PC-3 (cell line): ENCODE results near the gene SLC4A5. TPM values are rescaled to one million over a fixed set of nuclear protein-coding genes. Genes with fewer than 3 reads are reported as not detected.

ENCODE experiments used
- ATAC-seq: fragments of 200-7000 bp; cut with Tn5 transposase; 2 replicates; pipeline ENCODE4 v1.9.1; 2020; ENCODE audit warnings: mild to moderate bottlenecking, moderate library complexity
- BruUV-seq: library from RNA; stranded (reverse); fragments of 400-500 nt; replicated peaks from 2 replicates; lab custom pipeline; 2021; lab: Mats Ljungman, UMichigan
- CTCF ChIA-PET: fragments of 300-600 bp; sonication (Branson Sonifier 250); formaldehyde crosslinking; loops from one replicate; lab custom pipeline; 2022; ENCODE audit warnings: antibody characterized with exemption; lab: Charles Lee
- POLR2A ChIA-PET: fragments of 300-600 bp; sonication (Branson Sonifier 250); formaldehyde crosslinking; loops from one replicate; lab custom pipeline; 2022; ENCODE audit warnings: antibody characterized with exemption; ENCODE audit not compliant: unreplicated experiment; lab: Charles Lee
- DNase-seq: peaks from one replicate; pipeline ENCODE4 v3.0.0-alpha.2; 2015
- H2AFZ ChIP-seq: fragments of 300-600 bp; sonication (generic); 2 replicates; pipeline ENCODE4 v1.6.0; 2016; ENCODE audit warnings: antibody characterized with exemption, low read length
- H3F3A ChIP-seq: fragments of 300-600 bp; sonication (generic); one replicate; pipeline ENCODE4 v1.6.0; 2017; ENCODE audit warnings: antibody characterized with exemption, low read length, control low read depth, mild to moderate bottlenecking; ENCODE audit not compliant: unreplicated experiment
- H3K27ac ChIP-seq: fragments of 300-600 bp; sonication (generic); 2 replicates; pipeline ENCODE4 v1.5.1; 2016; ENCODE audit warnings: mild to moderate bottlenecking, low read length
- H3K27me3 ChIP-seq: fragments of 300-600 bp; sonication (generic); 2 replicates; pipeline ENCODE4 v1.6.1; 2016; ENCODE audit warnings: low read length, mixed read lengths
- H3K36me3 ChIP-seq: fragments of 300-600 bp; sonication (generic); 2 replicates; pipeline ENCODE4 v1.6.1; 2016; ENCODE audit warnings: low read depth, mixed run types, low read length, mixed read lengths
- H3K4me1 ChIP-seq: fragments of 300-600 bp; sonication (generic); 2 replicates; pipeline ENCODE4 v1.5.1; 2016; ENCODE audit warnings: low read length; ENCODE audit not compliant: insufficient read depth
- H3K4me2 ChIP-seq: fragments of 300-600 bp; sonication (generic); 2 replicates; pipeline ENCODE4 v1.6.0; 2016; ENCODE audit warnings: low read length
- H3K4me3 ChIP-seq: fragments of 300-600 bp; sonication (generic); 2 replicates; pipeline ENCODE4 v1.5.1; 2016; ENCODE audit warnings: mild to moderate bottlenecking, low read length, mixed read lengths
- H3K79me2 ChIP-seq: fragments of 300-600 bp; sonication (generic); 2 replicates; pipeline ENCODE4 v1.6.1; 2017; ENCODE audit warnings: low read length, mixed read lengths
- H3K9ac ChIP-seq: fragments of 300-600 bp; sonication (generic); 2 replicates; pipeline ENCODE4 v1.6.0; 2016; ENCODE audit warnings: mild to moderate bottlenecking, low read length
- H3K9me2 ChIP-seq: fragments of 300-600 bp; sonication (generic); replicated peaks from 2 replicates; pipeline ENCODE4 v1.6.1; 2016; ENCODE audit warnings: mixed run types, low read length, mixed read lengths
- H3K9me3 ChIP-seq: fragments of 300-600 bp; sonication (generic); 2 replicates; pipeline ENCODE4 v1.6.1; 2016; ENCODE audit warnings: low read length, mixed read lengths
- H4K20me1 ChIP-seq: fragments of 300-600 bp; sonication (generic); 2 replicates; pipeline ENCODE4 v1.6.1; 2016; ENCODE audit warnings: low read length, mixed read lengths
- EZH2 ChIP-seq: fragments of 300-600 bp; sonication (generic); IDR thresholded peaks from one replicate; pipeline ENCODE4 v1.6.1; 2017; ENCODE audit warnings: antibody characterized with exemption, mild to moderate bottlenecking, low read length; ENCODE audit not compliant: unreplicated experiment
- EZH2phosphoT487 ChIP-seq: fragments of 300-600 bp; sonication (generic); IDR thresholded peaks from 2 replicates; pipeline ENCODE4 v1.6.1; 2018; ENCODE audit warnings: mild to moderate bottlenecking, antibody characterized with exemption, low read length, borderline replicate concordance
- intact Hi-C: fragments of 100-400 bp; cut with micrococcal nuclease; formaldehyde crosslinking; loops from 2 replicates; pipeline ENCODE4 v1.9.0; 2023
- total RNA-seq: library from RNA; depleted of rRNA; stranded (reverse); fragments of >200 nt; gene quantifications from 2 replicates; pipeline ENCODE4 v1.2.3, GENCODE V29; 2014
- TF ChIP-seq, protein P1 (sequence below): fragments of 300-600 bp; sonication (generic); conservative IDR thresholded peaks from 2 replicates; pipeline ENCODE4 v1.5.1; 2017; ENCODE audit warnings: antibody characterized with exemption, low read depth, mild to moderate bottlenecking, low read length

Gene SLC4A5
- total RNA-seq, 1 experiment from 2014 or later: 2.4 TPM

DNA sequence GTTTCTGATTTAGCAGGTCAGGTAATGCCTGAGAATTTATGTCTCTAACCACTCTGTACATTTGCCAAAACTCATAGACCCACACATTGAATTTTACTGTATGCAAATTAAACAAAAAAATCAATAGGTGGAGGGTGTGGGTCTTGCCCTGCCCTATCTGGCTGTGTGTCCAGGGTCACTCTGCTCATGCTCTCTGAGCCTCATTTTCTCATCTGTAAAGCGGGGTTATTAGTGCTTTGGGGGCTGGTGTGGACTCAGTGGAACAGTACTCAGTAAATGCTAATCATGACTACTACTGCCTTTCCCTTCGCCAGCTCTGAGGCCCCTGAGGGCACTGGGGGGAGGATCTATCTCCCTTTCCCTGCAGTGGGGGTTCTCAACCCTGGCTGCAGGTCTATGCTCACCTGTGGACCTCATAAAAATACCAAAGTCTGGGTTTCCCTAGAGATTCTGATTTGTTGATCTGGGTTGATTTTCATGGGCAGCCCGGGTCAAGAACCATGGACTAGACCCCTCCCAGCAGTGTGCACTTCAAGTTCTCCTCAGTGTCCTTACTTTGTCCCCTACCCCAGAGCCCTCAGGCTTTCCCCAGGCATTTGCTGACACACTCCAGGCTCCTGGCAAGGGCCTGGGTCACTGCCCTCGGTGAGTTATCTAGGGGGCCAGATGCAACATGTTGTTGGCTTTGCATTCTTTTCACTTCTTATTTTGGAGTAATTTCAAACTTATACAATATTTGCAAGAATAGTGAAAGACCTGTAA lies 117.3 kb downstream of the SLC4A5 start:
- no peak overlapping the region for H3K27ac ChIP-seq
- intact Hi-C loops: no loop called here
- no peak overlapping the region for H2AFZ ChIP-seq
- no peak for DNase-seq
- H3F3A ChIP-seq: no peaks in the 10 kb centered on the region
- no peaks in the 10 kb centered on the region for H3K79me2 ChIP-seq
- H4K20me1 ChIP-seq: no peaks in the 10 kb centered on the region
- CTCF ChIA-PET: no interaction called here
- no peaks in the 10 kb centered on the region for H3K9me3 ChIP-seq
- H3K9ac ChIP-seq: no peak overlapping the region
- H3K9me2 ChIP-seq: no peaks in the 10 kb centered on the region
- H3K27me3 ChIP-seq: no peaks in the 10 kb centered on the region
- BruUV-seq: no TSS peak
- ATAC-seq: no peak
- H3K36me3 ChIP-seq: no peaks in the 10 kb centered on the region
- POLR2A ChIA-PET: no interaction called here
- no peak overlapping the region for H3K4me3 ChIP-seq
- no peaks in the 10 kb centered on the region for H3K4me1 ChIP-seq
- TF ChIP-seq EZH2: no peak
- TF ChIP-seq EZH2phosphoT487: no peak
- TF ChIP-seq, protein P1, sequence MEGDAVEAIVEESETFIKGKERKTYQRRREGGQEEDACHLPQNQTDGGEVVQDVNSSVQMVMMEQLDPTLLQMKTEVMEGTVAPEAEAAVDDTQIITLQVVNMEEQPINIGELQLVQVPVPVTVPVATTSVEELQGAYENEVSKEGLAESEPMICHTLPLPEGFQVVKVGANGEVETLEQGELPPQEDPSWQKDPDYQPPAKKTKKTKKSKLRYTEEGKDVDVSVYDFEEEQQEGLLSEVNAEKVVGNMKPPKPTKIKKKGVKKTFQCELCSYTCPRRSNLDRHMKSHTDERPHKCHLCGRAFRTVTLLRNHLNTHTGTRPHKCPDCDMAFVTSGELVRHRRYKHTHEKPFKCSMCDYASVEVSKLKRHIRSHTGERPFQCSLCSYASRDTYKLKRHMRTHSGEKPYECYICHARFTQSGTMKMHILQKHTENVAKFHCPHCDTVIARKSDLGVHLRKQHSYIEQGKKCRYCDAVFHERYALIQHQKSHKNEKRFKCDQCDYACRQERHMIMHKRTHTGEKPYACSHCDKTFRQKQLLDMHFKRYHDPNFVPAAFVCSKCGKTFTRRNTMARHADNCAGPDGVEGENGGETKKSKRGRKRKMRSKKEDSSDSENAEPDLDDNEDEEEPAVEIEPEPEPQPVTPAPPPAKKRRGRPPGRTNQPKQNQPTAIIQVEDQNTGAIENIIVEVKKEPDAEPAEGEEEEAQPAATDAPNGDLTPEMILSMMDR: no peak
- H3K4me2 ChIP-seq: no peak overlapping the region

DNA sequence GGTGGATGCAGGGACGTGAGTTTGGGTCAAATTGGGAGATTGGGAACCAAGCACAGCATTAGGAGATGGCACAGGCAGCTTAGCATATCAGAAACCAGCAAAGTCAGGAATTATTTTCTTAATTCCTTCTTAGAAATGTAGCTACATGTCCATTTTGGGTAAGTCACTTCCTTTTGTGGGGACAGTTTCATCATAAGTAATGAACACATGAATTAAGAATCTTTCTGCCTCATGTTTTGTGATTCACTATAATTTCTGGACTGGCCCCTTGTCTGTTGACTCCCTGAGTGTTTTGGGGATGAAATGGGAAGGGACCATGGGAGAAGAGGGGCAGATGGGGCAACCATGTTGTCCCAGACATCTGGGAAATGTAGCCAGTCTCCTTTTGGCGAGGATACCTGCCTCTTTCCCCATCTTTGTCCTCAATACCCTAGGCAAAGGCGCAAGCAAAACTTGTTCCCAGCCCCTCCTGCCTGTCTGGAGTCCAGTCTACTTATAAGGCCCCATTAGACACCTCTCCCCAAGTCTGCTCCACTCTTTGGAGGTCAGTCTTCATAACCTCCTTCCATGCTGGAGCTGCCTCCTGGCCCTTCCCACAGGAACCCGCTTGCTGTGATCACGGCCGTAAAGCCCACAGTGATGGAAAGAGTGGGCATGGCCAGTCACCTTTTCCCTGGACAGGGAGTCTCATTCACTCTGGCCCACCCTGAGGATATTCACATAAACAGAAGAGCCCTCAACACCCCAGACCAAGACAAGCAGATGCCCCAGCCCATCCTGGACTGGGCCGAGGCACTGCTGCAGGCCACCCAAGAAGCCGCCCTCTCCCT lies 119.1 kb downstream of the SLC4A5 start:
- ATAC-seq (no peak), DNase-seq (no peak)
- CTCF ChIA-PET: no interaction called here
- no peak overlapping the region for H2AFZ ChIP-seq
- H3K9me3 ChIP-seq: no peaks in the 10 kb centered on the region
- POLR2A ChIA-PET: no interaction called here
- H3K79me2 ChIP-seq: no peaks in the 10 kb centered on the region
- no peak overlapping the region for H3K9ac ChIP-seq
- no peaks in the 10 kb centered on the region for H3F3A ChIP-seq
- H3K27me3 ChIP-seq: no peaks in the 10 kb centered on the region
- no peak overlapping the region for H3K4me3 ChIP-seq
- intact Hi-C loops: no loop called here
- H3K4me1 ChIP-seq: no peaks in the 10 kb centered on the region
- no peak overlapping the region for H3K27ac ChIP-seq
- no peaks in the 10 kb centered on the region for H3K36me3 ChIP-seq
- TF ChIP-seq, protein P1: no peak
- TF ChIP-seq EZH2phosphoT487 (no peak), EZH2 (no peak)
- BruUV-seq: no TSS peak
- H4K20me1 ChIP-seq: no peaks in the 10 kb centered on the region
- no peaks in the 10 kb centered on the region for H3K9me2 ChIP-seq
- no peak overlapping the region for H3K4me2 ChIP-seq

DNA sequence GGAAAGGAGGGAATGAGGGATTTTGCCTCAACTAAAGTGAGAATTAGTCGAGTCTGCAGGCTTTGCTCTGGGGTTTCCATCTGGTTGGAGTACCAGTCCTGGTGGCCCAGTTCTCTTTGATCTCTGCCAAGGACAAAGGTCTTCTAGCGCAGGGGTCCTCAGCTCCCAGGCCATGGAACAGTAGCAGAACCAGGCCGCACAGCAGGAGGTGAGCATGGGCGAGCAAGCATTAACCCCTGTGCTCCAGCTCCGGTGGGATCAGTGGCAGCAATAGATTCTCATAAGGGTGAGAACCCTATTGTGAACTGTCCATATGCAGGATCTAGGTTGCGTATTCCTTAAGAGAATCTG lies 120.9 kb downstream of the SLC4A5 start:
- no peak for DNase-seq
- CTCF ChIA-PET: no interaction called here
- H3K4me1 ChIP-seq: no peaks in the 10 kb centered on the region
- H3K4me2 ChIP-seq: no peak overlapping the region
- no peak for ATAC-seq
- H3K4me3 ChIP-seq: no peak overlapping the region
- no peaks in the 10 kb centered on the region for H3K9me3 ChIP-seq
- no peaks in the 10 kb centered on the region for H3F3A ChIP-seq
- peaks cover 11% of the 10 kb centered on the region; the same call in 1 of the 2 replicates for H3K36me3 ChIP-seq
- POLR2A ChIA-PET: no interaction called here
- no peaks in the 10 kb centered on the region for H3K27me3 ChIP-seq
- TF ChIP-seq EZH2phosphoT487 (no peak), EZH2 (no peak)
- TF ChIP-seq, protein P1: no peak
- intact Hi-C loops: no loop called here
- BruUV-seq: no TSS peak
- H3K9ac ChIP-seq: no peak overlapping the region
- H3K79me2 ChIP-seq: no peaks in the 10 kb centered on the region
- no peaks in the 10 kb centered on the region for H4K20me1 ChIP-seq
- no peak overlapping the region for H3K27ac ChIP-seq
- no peak overlapping the region for H2AFZ ChIP-seq
- H3K9me2 ChIP-seq: no peaks in the 10 kb centered on the region
